ENCODE data around the gene PPP1R3E. TPM values are rescaled to one million over a fixed set of nuclear protein-coding genes. Genes with fewer than 3 reads are reported as not detected.

The PPP1R3E gene
- total and polyA plus RNA-seq, 2 of the 13 experiments (the other 11 are each of a cell fraction or from before 2014, with no cell fraction given): 16.5 to 26.5 TPM

- TF ChIP-seq ZNF646 (CRISPR knock-in tag; IDR thresholded peaks at IDR 0.05): no peak
- TF ChIP-seq BCL6 (CRISPR knock-in tag; IDR thresholded peaks at IDR 0.05): 0 out of 2 replicates have a peak, but pooled peaks have one; percentile 6
- TF ChIP-seq SNAPC5 (CRISPR knock-in tag; IDR thresholded peaks at IDR 0.05; ENCODE audit: borderline replicate concordance): no peak
- peak; percentile 80 for TF ChIP-seq TIGD3 (CRISPR knock-in tag; IDR thresholded peaks at IDR 0.05; ENCODE audit: borderline replicate concordance)
- no peak for TF ChIP-seq KLF15 (CRISPR knock-in tag; IDR thresholded peaks at IDR 0.05; ENCODE audit: borderline replicate concordance)
- no peak for TF ChIP-seq SP2 (CRISPR knock-in tag; IDR thresholded peaks at IDR 0.05)
- no peak for TF ChIP-seq ZNF557 (CRISPR knock-in tag; IDR thresholded peaks at IDR 0.05)
- TF ChIP-seq ZFP62 (CRISPR knock-in tag; IDR thresholded peaks at IDR 0.05): no peak
- TF ChIP-seq CHD4 (IDR thresholded peaks at IDR 0.05; ENCODE audit: borderline replicate concordance, low read length): no peak
- TF ChIP-seq RNF219 (CRISPR knock-in tag; IDR thresholded peaks at IDR 0.05): no peak
- TF ChIP-seq PHF21A (CRISPR knock-in tag; IDR thresholded peaks at IDR 0.05): no peak
- no peak for TF ChIP-seq NFE2L1 (CRISPR knock-in tag; IDR thresholded peaks at IDR 0.05; ENCODE audit: borderline replicate concordance)
- no peak for TF ChIP-seq RFX1 (IDR thresholded peaks at IDR 0.05)
- TF ChIP-seq TMF1 (CRISPR knock-in tag; IDR thresholded peaks at IDR 0.05; ENCODE audit: low read depth): no peak
Measured at GRCh38 chr14:23326491-23327332, 24.1 kb upstream of the PPP1R3E start (continued).
